ENCODE results near the gene KSR2.

DNA sequence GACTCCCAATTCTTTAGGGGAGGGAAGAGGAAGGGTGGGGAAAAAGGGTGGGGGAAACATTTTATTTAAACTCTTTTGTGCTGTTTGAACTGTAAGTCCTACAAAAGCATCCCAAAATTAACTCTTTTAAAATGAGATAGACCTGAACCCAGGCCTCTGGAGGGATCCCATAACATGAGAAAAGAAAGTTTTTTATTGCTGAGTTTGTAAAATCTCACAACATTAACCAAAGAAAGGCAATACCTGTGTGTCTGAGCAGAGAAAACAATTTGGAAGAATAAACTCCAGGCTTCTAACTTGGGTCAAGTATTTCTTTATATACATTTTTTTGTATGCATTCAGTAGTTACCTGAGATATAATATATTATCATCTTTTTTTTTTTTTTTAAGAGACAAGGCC, 107.1 kb downstream of the KSR2 start:
- TF ChIP-seq, protein P1, sequence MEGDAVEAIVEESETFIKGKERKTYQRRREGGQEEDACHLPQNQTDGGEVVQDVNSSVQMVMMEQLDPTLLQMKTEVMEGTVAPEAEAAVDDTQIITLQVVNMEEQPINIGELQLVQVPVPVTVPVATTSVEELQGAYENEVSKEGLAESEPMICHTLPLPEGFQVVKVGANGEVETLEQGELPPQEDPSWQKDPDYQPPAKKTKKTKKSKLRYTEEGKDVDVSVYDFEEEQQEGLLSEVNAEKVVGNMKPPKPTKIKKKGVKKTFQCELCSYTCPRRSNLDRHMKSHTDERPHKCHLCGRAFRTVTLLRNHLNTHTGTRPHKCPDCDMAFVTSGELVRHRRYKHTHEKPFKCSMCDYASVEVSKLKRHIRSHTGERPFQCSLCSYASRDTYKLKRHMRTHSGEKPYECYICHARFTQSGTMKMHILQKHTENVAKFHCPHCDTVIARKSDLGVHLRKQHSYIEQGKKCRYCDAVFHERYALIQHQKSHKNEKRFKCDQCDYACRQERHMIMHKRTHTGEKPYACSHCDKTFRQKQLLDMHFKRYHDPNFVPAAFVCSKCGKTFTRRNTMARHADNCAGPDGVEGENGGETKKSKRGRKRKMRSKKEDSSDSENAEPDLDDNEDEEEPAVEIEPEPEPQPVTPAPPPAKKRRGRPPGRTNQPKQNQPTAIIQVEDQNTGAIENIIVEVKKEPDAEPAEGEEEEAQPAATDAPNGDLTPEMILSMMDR (IDR thresholded peaks at IDR 0.05 in 4 of 5, conservative IDR thresholded peaks at IDR 0.05 in 1 of 5), result no peak
- no peak for TF ChIP-seq POLR2A (IDR thresholded peaks at IDR 0.05)

Data from gastrocnemius medialis (tissue), 4 donors.